OCI-LY7 (cell line): ENCODE measurements around the gene CD47. TPM values are rescaled to one million over a fixed set of nuclear protein-coding genes. Genes with fewer than 3 reads are reported as not detected.

Experiments used
- BruUV-seq: library from RNA; stranded (reverse); fragments of 400-500 nt; replicated peaks from 2 replicates; lab custom pipeline; 2021; lab: Mats Ljungman, UMichigan
- CTCF ChIA-PET: fragments of 300-600 bp; sonication (Branson Sonifier 250); formaldehyde crosslinking; loops from one replicate; lab custom pipeline; 2022; ENCODE audit warnings: antibody characterized with exemption; ENCODE audit not compliant: unreplicated experiment; lab: Charles Lee
- POLR2A ChIA-PET: fragments of 300-600 bp; sonication (Branson Sonifier 250); formaldehyde crosslinking; loops from one replicate; lab custom pipeline; 2022; ENCODE audit warnings: antibody characterized with exemption; lab: Charles Lee
- DNase-seq: peaks from one replicate; pipeline ENCODE4 v3.0.0-alpha.2; 2015; ENCODE audit warnings: low spot score
- H2AFZ ChIP-seq: fragments of 200-600 bp; sonication (generic), shearing (Covaris generic); 2 replicates; pipeline ENCODE4 v1.6.1; 2014; ENCODE audit warnings: mild to moderate bottlenecking, antibody characterized with exemption, low read length, moderate library complexity
- H3K27ac ChIP-seq: fragments of 200-600 bp; sonication (generic); 2 replicates; pipeline ENCODE4 v1.5.1; 2014; ENCODE audit warnings: mixed run types, low read depth, mild to moderate bottlenecking, moderate library complexity, low read length, inconsistent platforms; ENCODE audit not compliant: poor library complexity, severe bottlenecking
- H3K36me3 ChIP-seq: fragments of 200-600 bp; sonication (generic); 2 replicates; pipeline ENCODE4 v1.6.1; 2014; ENCODE audit warnings: mild to moderate bottlenecking, antibody characterized with exemption, low read length, moderate library complexity, mixed read lengths; ENCODE audit not compliant: insufficient read depth
- H3K4me1 ChIP-seq: fragments of 200-600 bp; sonication (generic); 2 replicates; pipeline ENCODE4 v1.5.1; 2014; ENCODE audit warnings: mild to moderate bottlenecking, low read length; ENCODE audit not compliant: insufficient read depth, poor library complexity, severe bottlenecking
- H3K4me2 ChIP-seq: fragments of 200-600 bp; sonication (generic); 2 replicates; pipeline ENCODE4 v1.6.1; 2014; ENCODE audit warnings: mild to moderate bottlenecking, low read length
- H3K4me3 ChIP-seq: fragments of 200-600 bp; sonication (generic); 2 replicates; pipeline ENCODE4 v1.5.1; 2014; ENCODE audit warnings: mild to moderate bottlenecking, low read depth, low read length; ENCODE audit not compliant: poor library complexity, severe bottlenecking
- H3K79me2 ChIP-seq: fragments of 200-600 bp; sonication (generic); 2 replicates; pipeline ENCODE4 v1.6.1; 2016; ENCODE audit warnings: low read depth, mild to moderate bottlenecking, low read length, moderate library complexity, mixed read lengths; ENCODE audit not compliant: insufficient read depth
- H3K9me2 ChIP-seq: fragments of 200-600 bp; sonication (generic); 2 replicates; pipeline ENCODE4 v1.6.1; 2016; ENCODE audit warnings: mild to moderate bottlenecking, low read length, mixed read lengths; ENCODE audit not compliant: insufficient read depth
- H3K9me3 ChIP-seq: fragments of 200-600 bp; sonication (generic); 2 replicates; pipeline ENCODE4 v1.6.1; 2014; ENCODE audit warnings: mild to moderate bottlenecking, mixed run types, low read length, mixed read lengths
- H4K20me1 ChIP-seq: fragments of 200-600 bp; sonication (generic); 2 replicates; pipeline ENCODE4 v1.6.1; 2014; ENCODE audit warnings: mild to moderate bottlenecking, antibody characterized with exemption, low read length, moderate library complexity, mixed read lengths; ENCODE audit not compliant: insufficient read depth
- CTCF ChIP-seq: fragments of 200-600 bp; sonication (generic); conservative IDR thresholded peaks from 2 replicates; pipeline ENCODE4 v1.5.1; 2014; ENCODE audit warnings: mild to moderate bottlenecking, antibody characterized with exemption, low read length, moderate library complexity, mixed read lengths
- EZH2phosphoT487 ChIP-seq: fragments of 200-600 bp; sonication (generic); IDR thresholded peaks from 2 replicates; pipeline ENCODE4 v1.6.1; 2018; ENCODE audit warnings: low read depth, borderline replicate concordance, mild to moderate bottlenecking, mixed run types, antibody characterized with exemption, low read length, moderate library complexity, mixed read lengths
- intact Hi-C: fragments of 100-400 bp; cut with micrococcal nuclease; formaldehyde crosslinking; loops from one replicate; pipeline ENCODE4 v1.10.0; 2022; ENCODE audit not compliant: unreplicated experiment
- total RNA-seq, 2 experiments: library from RNA; depleted of rRNA in 1 of 2; stranded (reverse); fragments of >200 nt in 1 of 2; shearing (Covaris generic) in 1 of 2; gene quantifications; 2 replicates each; pipeline ENCODE4 v1.2.3, GENCODE V29; 2014 to 2022

CD47 gene
- total RNA-seq, 2 experiments from 2014 or later = 43.9 to 50.0 TPM

GRCh38 chr3:108006881-108007331 lies 83.9 kb downstream of the CD47 start:
- no peaks in the 10 kb centered on the region for H3K9me3 ChIP-seq
- no TSS peak for BruUV-seq
- intact Hi-C loops = no loop called here
- ChIA-PET POLR2A (no interaction called here), CTCF (no interaction called here)
- DNase-seq = no peak
- no peak overlapping the region for H2AFZ ChIP-seq
- H3K27ac ChIP-seq = no peak overlapping the region
- H4K20me1 ChIP-seq = no peaks in the 10 kb centered on the region
- no peaks in the 10 kb centered on the region for H3K9me2 ChIP-seq
- no peak for TF ChIP-seq EZH2phosphoT487
- no peak for TF ChIP-seq CTCF
- H3K36me3 ChIP-seq = no peaks in the 10 kb centered on the region
- H3K4me3 ChIP-seq = no peak overlapping the region
- no peaks in the 10 kb centered on the region for H3K4me1 ChIP-seq
- H3K4me2 ChIP-seq = no peak overlapping the region
- no peaks in the 10 kb centered on the region for H3K79me2 ChIP-seq

GRCh38 chr3:108006077-108006771 lies 84.6 kb downstream of the CD47 start:
- intact Hi-C loops = no loop called here
- no peak overlapping the region for H3K4me3 ChIP-seq
- H2AFZ ChIP-seq = no peak overlapping the region
- no peaks in the 10 kb centered on the region for H3K9me2 ChIP-seq
- TF ChIP-seq CTCF = no peak
- no peak for TF ChIP-seq EZH2phosphoT487
- ChIA-PET POLR2A (no interaction called here), CTCF (no interaction called here)
- no peaks in the 10 kb centered on the region for H4K20me1 ChIP-seq
- no peaks in the 10 kb centered on the region for H3K79me2 ChIP-seq
- no peak overlapping the region for H3K4me2 ChIP-seq
- H3K27ac ChIP-seq = no peak overlapping the region
- no peaks in the 10 kb centered on the region for H3K9me3 ChIP-seq
- H3K4me1 ChIP-seq = no peaks in the 10 kb centered on the region
- DNase-seq = no peak
- no peaks in the 10 kb centered on the region for H3K36me3 ChIP-seq
- no TSS peak for BruUV-seq

GRCh38 chr3:108004647-108005046 lies 86.2 kb downstream of the CD47 start:
- H3K4me3 ChIP-seq = no peak overlapping the region
- H3K9me3 ChIP-seq = no peaks in the 10 kb centered on the region
- no peak overlapping the region for H2AFZ ChIP-seq
- H3K27ac ChIP-seq = no peak overlapping the region
- no peak for TF ChIP-seq CTCF
- TF ChIP-seq EZH2phosphoT487 = no peak
- no TSS peak for BruUV-seq
- intact Hi-C loops = no loop called here
- H3K9me2 ChIP-seq = no peaks in the 10 kb centered on the region
- ChIA-PET CTCF (no interaction called here), POLR2A (interaction anchor here (0.6 kb wide), 1 partner anchor 13 kb away, joined by 4 read pairs; no protein-coding TSS in a partner anchor)
- DNase-seq = no peak
- no peaks in the 10 kb centered on the region for H4K20me1 ChIP-seq
- no peaks in the 10 kb centered on the region for H3K36me3 ChIP-seq
- no peaks in the 10 kb centered on the region for H3K79me2 ChIP-seq
- H3K4me1 ChIP-seq = no peaks in the 10 kb centered on the region
- no peak overlapping the region for H3K4me2 ChIP-seq
